NCI-H1048 (cell line): ENCODE measurements around the gene MPHOSPH10.
"Not testable (repeated sequence)": the region's sequence is repeated elsewhere in the genome, so short reads cannot be mapped to it uniquely, and the experiment has no call there.

Experiments used
- DNase-seq: peaks from one replicate; lab custom pipeline; 2025; lab: John Stamatoyannopoulos, UW

The MPHOSPH10 gene

GRCh38 chr2:71122387-71123298 lies 7.8 kb upstream of the MPHOSPH10 start:
- DNase-seq: no peak

GRCh38 chr2:71125506-71126294 lies 4.7 kb upstream of the MPHOSPH10 start:
- no peak for DNase-seq

- no peak for DNase-seq
Observed at GRCh38 chr2:71126957-71127356, 3.5 kb upstream of the MPHOSPH10 start.

- no peak for DNase-seq
Observed at GRCh38 chr2:71129114-71129901, 1.1 kb upstream of the MPHOSPH10 start.

GRCh38 chr2:71129902-71130151 lies 607 bp upstream of the MPHOSPH10 start:
- DNase-seq: no peak

- DNase-seq: no peak
Observed at GRCh38 chr2:71130905-71131244, 441 bp downstream of the MPHOSPH10 start.

GRCh38 chr2:71131387-71132166 lies 1.1 kb downstream of the MPHOSPH10 start:
- not testable (repeated sequence) for DNase-seq

- DNase-seq: no peak
Observed at GRCh38 chr2:71133603-71134002, 3.2 kb downstream of the MPHOSPH10 start.

GRCh38 chr2:71136174-71136573 lies 5.7 kb downstream of the MPHOSPH10 start:
- no peak for DNase-seq

- no peak for DNase-seq
Observed at GRCh38 chr2:71143782-71144181, 13.3 kb downstream of the MPHOSPH10 start.

- DNase-seq: no peak
Observed at GRCh38 chr2:71148506-71149063, 18.2 kb downstream of the MPHOSPH10 start.

GRCh38 chr2:71150082-71150816 lies 19.8 kb downstream of the MPHOSPH10 start:
- no peak for DNase-seq

- no peak for DNase-seq
Observed at GRCh38 chr2:71151620-71152019, 21.2 kb downstream of the MPHOSPH10 start.

- DNase-seq: no peak
Observed at GRCh38 chr2:71153585-71154224, 23.3 kb downstream of the MPHOSPH10 start.

- DNase-seq: no peak
Observed at GRCh38 chr2:71154279-71154678, 23.8 kb downstream of the MPHOSPH10 start.

GRCh38 chr2:71154798-71155197 lies 24.4 kb downstream of the MPHOSPH10 start:
- DNase-seq: no peak

- DNase-seq: no peak
Observed at GRCh38 chr2:71155846-71156245, 25.4 kb downstream of the MPHOSPH10 start.

- DNase-seq: no peak
Observed at GRCh38 chr2:71156573-71156972, 26.1 kb downstream of the MPHOSPH10 start.

GRCh38 chr2:71157124-71157793 lies 26.8 kb downstream of the MPHOSPH10 start:
- peak; percentile 26 for DNase-seq

GRCh38 chr2:71166812-71167211 lies 36.4 kb downstream of the MPHOSPH10 start:
- DNase-seq: no peak
